HepG2 (cell line): ENCODE results near the gene ZSCAN21. TPM values are rescaled to one million over a fixed set of nuclear protein-coding genes. Genes with fewer than 3 reads are reported as not detected.

Source experiments
- ATM ChIP-seq: fragments of 450-650 bp; IDR thresholded peaks from 2 replicates; pipeline ENCODE4 v1.7.1; 2017; ENCODE audit warnings: mild to moderate bottlenecking, borderline replicate concordance
- HOXA5 ChIP-seq: sonication (generic); formaldehyde crosslinking; IDR thresholded peaks from 2 replicates; pipeline ENCODE4 v1.4.0; 2020; ENCODE audit warnings: missing genetic modification reagents
- PLRG1 ChIP-seq: fragments of 450-650 bp; conservative IDR thresholded peaks from 2 replicates; pipeline ENCODE4 v1.6.1; 2016
- RARG ChIP-seq: sonication (generic); formaldehyde crosslinking; IDR thresholded peaks from 2 replicates; pipeline ENCODE4 v1.4.0; 2020; ENCODE audit warnings: low read depth, mild to moderate bottlenecking, missing genetic modification reagents
- RXRA ChIP-seq: sonication (generic); formaldehyde crosslinking; IDR thresholded peaks from 2 replicates; pipeline ENCODE4 v1.5.1; 2020; ENCODE audit warnings: missing genetic modification reagents
- ZFP82 ChIP-seq: sonication (generic); formaldehyde crosslinking; IDR thresholded peaks from 2 replicates; pipeline ENCODE4 v1.5.1; 2020; ENCODE audit warnings: mild to moderate bottlenecking, missing genetic modification reagents, borderline replicate concordance
- ZNF530 ChIP-seq: sonication (generic); formaldehyde crosslinking; IDR thresholded peaks from 2 replicates; pipeline ENCODE4 v1.5.0; 2020; ENCODE audit warnings: low read depth, mild to moderate bottlenecking, missing genetic modification reagents
- ZSCAN30 ChIP-seq: sonication (generic); formaldehyde crosslinking; IDR thresholded peaks from 2 replicates; pipeline ENCODE4 v1.5.0; 2020; ENCODE audit warnings: mild to moderate bottlenecking, missing genetic modification reagents
- polyA plus RNA-seq, 8 experiments: library from polyadenylated mRNA; depleted of rRNA in 3 of 8; stranded (reverse) in 7 of 8; unstranded in 1 of 8; fragments of >200 nt; fragmentation: Illumina TruSeq in 4 of 8; extraction: Trizol in 4 of 8; gene quantifications; 2 replicates each; pipeline versions ENCODE4 v1.2.1 to v1.2.3, GENCODE V29; 2011 to 2016; ENCODE audit warnings: low read depth in 4 of 8, missing spikeins in 1 of 8, mixed read lengths in 1 of 8; ENCODE audit not compliant: insufficient read depth in 1 of 8
- total RNA-seq, 5 experiments: library from RNA; depleted of rRNA; stranded (reverse); fragments of >200 nt; fragmentation: Illumina TruSeq; extraction: Trizol; gene quantifications; 2 replicates each; pipeline ENCODE4 v1.2.3, GENCODE V29; 2016; ENCODE audit warnings: low read depth in 1 of 5
- TF ChIP-seq, protein P1 (sequence below): IDR thresholded peaks from 2 replicates; pipeline ENCODE4 v1.6.1; 2016; ENCODE audit warnings: low read depth, control low read depth
- TF ChIP-seq, protein P2 (sequence below), 2 experiments: fragments of 450-650 bp in 1 of 2; sonication (generic) in 1 of 2; formaldehyde crosslinking; IDR thresholded peaks; 2 replicates each; pipeline versions ENCODE4 v1.5.0 to v1.8.0; 2020 to 2022; ENCODE audit warnings: mild to moderate bottlenecking in 1 of 2, missing genetic modification reagents in 1 of 2
- TF ChIP-seq, protein P3 (sequence below): sonication (generic); formaldehyde crosslinking; IDR thresholded peaks from 2 replicates; pipeline ENCODE4 v1.4.0; 2020; ENCODE audit warnings: mild to moderate bottlenecking, missing genetic modification reagents
- TF ChIP-seq, protein P4 (sequence below): sonication (generic); formaldehyde crosslinking; IDR thresholded peaks from 2 replicates; pipeline ENCODE4 v1.9.0; 2021; ENCODE audit warnings: missing genetic modification reagents, borderline replicate concordance
- TF ChIP-seq, protein P5 (sequence below): sonication (generic); formaldehyde crosslinking; IDR thresholded peaks from 2 replicates; pipeline ENCODE4 v1.4.0; 2020; ENCODE audit warnings: missing genetic modification reagents
- TF ChIP-seq, protein P6 (sequence below): sonication (generic); formaldehyde crosslinking; IDR thresholded peaks from 2 replicates; pipeline ENCODE4 v1.4.0; 2020; ENCODE audit warnings: missing genetic modification reagents, borderline replicate concordance
- TF ChIP-seq, protein P7 (sequence below): sonication (generic); formaldehyde crosslinking; IDR thresholded peaks from 2 replicates; pipeline ENCODE4 v1.4.0; 2020; ENCODE audit warnings: missing genetic modification reagents

The ZSCAN21 gene
- total and polyA plus RNA-seq, 2 of the 13 experiments (the other 11 are each of a cell fraction or from before 2014, with no cell fraction given): 7.0 to 10.0 TPM

DNA sequence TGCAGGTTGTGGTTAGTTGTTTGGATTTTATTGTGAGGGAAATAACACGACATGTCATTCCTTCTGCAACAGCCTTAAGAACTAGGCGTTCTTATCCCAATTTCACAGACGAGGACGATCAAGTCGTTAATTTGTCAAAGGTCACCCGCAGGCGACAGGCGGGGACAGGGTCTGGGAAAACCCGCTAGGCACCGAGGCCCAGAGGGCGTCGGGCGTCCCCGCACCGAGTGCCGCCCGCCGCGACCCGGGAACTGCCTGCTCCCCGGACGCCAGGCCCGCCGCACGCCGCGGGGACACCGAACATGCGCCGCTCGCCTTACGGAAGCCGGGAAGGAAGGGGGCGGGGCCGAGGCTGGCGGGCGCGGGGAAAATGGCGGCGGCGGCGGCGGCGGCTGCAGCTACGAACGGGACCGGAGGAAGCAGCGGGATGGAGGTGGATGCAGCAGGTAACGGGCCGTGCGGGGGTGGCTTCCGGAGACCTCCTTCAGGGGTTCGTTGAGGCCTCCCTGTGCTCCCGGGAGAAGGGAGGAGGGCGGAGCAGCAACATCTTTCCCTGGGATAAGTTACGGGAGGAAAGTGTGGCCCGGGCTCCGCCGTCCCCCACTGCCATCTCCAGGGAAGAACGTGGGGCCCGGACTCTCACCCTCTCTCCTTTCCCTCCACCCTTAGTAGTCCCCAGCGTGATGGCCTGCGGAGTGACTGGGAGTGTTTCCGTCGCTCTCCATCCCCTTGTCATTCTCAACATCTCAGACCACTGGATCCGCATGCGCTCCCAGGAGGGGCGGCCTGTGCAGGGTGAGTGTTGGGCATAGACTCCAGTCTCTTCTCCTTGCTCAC, 39.3 kb downstream of the ZSCAN21 start, which contains the start of gene COPS6 (continued):
- TF ChIP-seq, protein P1, sequence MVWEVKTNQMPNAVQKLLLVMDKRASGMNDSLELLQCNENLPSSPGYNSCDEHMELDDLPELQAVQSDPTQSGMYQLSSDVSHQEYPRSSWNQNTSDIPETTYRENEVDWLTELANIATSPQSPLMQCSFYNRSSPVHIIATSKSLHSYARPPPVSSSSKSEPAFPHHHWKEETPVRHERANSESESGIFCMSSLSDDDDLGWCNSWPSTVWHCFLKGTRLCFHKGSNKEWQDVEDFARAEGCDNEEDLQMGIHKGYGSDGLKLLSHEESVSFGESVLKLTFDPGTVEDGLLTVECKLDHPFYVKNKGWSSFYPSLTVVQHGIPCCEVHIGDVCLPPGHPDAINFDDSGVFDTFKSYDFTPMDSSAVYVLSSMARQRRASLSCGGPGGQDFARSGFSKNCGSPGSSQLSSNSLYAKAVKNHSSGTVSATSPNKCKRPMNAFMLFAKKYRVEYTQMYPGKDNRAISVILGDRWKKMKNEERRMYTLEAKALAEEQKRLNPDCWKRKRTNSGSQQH (CRISPR knock-in tag): peak; percentile 93
- TF ChIP-seq, protein P2, sequence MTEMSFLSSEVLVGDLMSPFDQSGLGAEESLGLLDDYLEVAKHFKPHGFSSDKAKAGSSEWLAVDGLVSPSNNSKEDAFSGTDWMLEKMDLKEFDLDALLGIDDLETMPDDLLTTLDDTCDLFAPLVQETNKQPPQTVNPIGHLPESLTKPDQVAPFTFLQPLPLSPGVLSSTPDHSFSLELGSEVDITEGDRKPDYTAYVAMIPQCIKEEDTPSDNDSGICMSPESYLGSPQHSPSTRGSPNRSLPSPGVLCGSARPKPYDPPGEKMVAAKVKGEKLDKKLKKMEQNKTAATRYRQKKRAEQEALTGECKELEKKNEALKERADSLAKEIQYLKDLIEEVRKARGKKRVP (CRISPR knock-in tag; IDR thresholded peaks at IDR 0.05): peak in 1 of 2 experiments; percentile 67; a peak in 1 of 4 replicates
- TF ChIP-seq, protein P3, sequence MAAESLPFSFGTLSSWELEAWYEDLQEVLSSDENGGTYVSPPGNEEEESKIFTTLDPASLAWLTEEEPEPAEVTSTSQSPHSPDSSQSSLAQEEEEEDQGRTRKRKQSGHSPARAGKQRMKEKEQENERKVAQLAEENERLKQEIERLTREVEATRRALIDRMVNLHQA (CRISPR knock-in tag): no peak
- TF ChIP-seq, protein P4, sequence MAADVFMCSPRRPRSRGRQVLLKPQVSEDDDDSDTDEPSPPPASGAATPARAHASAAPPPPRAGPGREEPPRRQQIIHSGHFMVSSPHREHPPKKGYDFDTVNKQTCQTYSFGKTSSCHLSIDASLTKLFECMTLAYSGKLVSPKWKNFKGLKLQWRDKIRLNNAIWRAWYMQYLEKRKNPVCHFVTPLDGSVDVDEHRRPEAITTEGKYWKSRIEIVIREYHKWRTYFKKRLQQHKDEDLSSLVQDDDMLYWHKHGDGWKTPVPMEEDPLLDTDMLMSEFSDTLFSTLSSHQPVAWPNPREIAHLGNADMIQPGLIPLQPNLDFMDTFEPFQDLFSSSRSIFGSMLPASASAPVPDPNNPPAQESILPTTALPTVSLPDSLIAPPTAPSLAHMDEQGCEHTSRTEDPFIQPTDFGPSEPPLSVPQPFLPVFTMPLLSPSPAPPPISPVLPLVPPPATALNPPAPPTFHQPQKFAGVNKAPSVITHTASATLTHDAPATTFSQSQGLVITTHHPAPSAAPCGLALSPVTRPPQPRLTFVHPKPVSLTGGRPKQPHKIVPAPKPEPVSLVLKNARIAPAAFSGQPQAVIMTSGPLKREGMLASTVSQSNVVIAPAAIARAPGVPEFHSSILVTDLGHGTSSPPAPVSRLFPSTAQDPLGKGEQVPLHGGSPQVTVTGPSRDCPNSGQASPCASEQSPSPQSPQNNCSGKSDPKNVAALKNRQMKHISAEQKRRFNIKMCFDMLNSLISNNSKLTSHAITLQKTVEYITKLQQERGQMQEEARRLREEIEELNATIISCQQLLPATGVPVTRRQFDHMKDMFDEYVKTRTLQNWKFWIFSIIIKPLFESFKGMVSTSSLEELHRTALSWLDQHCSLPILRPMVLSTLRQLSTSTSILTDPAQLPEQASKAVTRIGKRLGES (CRISPR knock-in tag): peak; percentile 34; the same call in 1 of the 2 replicates
- TF ChIP-seq, protein P5, sequence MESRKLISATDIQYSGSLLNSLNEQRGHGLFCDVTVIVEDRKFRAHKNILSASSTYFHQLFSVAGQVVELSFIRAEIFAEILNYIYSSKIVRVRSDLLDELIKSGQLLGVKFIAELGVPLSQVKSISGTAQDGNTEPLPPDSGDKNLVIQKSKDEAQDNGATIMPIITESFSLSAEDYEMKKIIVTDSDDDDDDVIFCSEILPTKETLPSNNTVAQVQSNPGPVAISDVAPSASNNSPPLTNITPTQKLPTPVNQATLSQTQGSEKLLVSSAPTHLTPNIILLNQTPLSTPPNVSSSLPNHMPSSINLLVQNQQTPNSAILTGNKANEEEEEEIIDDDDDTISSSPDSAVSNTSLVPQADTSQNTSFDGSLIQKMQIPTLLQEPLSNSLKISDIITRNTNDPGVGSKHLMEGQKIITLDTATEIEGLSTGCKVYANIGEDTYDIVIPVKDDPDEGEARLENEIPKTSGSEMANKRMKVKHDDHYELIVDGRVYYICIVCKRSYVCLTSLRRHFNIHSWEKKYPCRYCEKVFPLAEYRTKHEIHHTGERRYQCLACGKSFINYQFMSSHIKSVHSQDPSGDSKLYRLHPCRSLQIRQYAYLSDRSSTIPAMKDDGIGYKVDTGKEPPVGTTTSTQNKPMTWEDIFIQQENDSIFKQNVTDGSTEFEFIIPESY (CRISPR knock-in tag): peak; percentile 33; the same call in 1 of the 2 replicates
- TF ChIP-seq ZFP82 (CRISPR knock-in tag) (no peak), RXRA (peak; percentile 31; the same call in 1 of the 2 replicates), HOXA5 (CRISPR knock-in tag) (peak; percentile 71; the same call in 1 of the 2 replicates), PLRG1 (no peak), RARG (CRISPR knock-in tag) (0 out of 2 replicates have a peak, but pooled peaks have one; percentile 76), ATM (no peak), ZNF530 (CRISPR knock-in tag) (no peak; the same call in 1 of the 2 replicates), ZSCAN30 (CRISPR knock-in tag) (no peak; the same call in 1 of the 2 replicates)
- TF ChIP-seq, protein P6, sequence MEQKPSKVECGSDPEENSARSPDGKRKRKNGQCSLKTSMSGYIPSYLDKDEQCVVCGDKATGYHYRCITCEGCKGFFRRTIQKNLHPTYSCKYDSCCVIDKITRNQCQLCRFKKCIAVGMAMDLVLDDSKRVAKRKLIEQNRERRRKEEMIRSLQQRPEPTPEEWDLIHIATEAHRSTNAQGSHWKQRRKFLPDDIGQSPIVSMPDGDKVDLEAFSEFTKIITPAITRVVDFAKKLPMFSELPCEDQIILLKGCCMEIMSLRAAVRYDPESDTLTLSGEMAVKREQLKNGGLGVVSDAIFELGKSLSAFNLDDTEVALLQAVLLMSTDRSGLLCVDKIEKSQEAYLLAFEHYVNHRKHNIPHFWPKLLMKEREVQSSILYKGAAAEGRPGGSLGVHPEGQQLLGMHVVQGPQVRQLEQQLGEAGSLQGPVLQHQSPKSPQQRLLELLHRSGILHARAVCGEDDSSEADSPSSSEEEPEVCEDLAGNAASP (CRISPR knock-in tag): peak; percentile 53; the same call in 1 of the 2 replicates
- TF ChIP-seq, protein P7, sequence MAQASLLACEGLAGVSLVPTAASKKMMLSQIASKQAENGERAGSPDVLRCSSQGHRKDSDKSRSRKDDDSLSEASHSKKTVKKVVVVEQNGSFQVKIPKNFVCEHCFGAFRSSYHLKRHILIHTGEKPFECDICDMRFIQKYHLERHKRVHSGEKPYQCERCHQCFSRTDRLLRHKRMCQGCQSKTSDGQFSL (CRISPR knock-in tag): no peak
